ENCODE results near the gene WIF1. TPM values are rescaled to one million over a fixed set of nuclear protein-coding genes. Genes with fewer than 3 reads are reported as not detected.

WIF1 gene
- total and polyA plus RNA-seq, 2 of the 4 experiments (the other 2 are of a cell fraction): not detected

- Histone ChIP-seq H4K5ac (ENCODE audit: low read depth, low read length) (no peak overlapping the region), H3K27me3 (ENCODE audit: control insufficient read depth, insufficient read depth, low read length) (peaks cover 11% of the 10 kb centered on the region), H2AFZ (replicated peaks; ENCODE audit: low read length, poor library complexity) (no peak overlapping the region), H2BK20ac (ENCODE audit: low read depth, low read length) (no peak overlapping the region), H3K4me1 (ENCODE audit: control insufficient read depth, insufficient read depth, low read length) (no peaks in the 10 kb centered on the region), H3K56ac (ENCODE audit: extremely low read depth, insufficient read depth, low read length) (no peak overlapping the region), H2AK5ac (ENCODE audit: low read depth, low read length) (no peak overlapping the region), H3K4me2 (ENCODE audit: low read depth, low read length) (no peak overlapping the region), H3K14ac (replicated peaks; ENCODE audit: low read depth, low read length) (no peak overlapping the region), H2BK120ac (ENCODE audit: low read depth, low read length) (no peak overlapping the region), H3K79me1 (ENCODE audit: low read depth in 1 of 2, low read length in 2 of 2) (no peaks in the 10 kb centered on the region), H3K4me3 (ENCODE audit: insufficient read depth, low read depth, low read length) (no peak overlapping the region), H3K18ac (ENCODE audit: low read depth, low read length) (no peak overlapping the region), H4K8ac (ENCODE audit: low read depth in 2 of 2, low read length in 2 of 2) (no peak overlapping the region), H3K23ac (ENCODE audit: low read depth, low read length) (no peak overlapping the region), H2BK5ac (ENCODE audit: low read depth, low read length, poor library complexity, severe bottlenecking) (no peak overlapping the region), H4K20me1 (ENCODE audit: insufficient read depth, low read length) (no peaks in the 10 kb centered on the region), H3K9me1 (ENCODE audit: insufficient read depth, low read length) (no peaks in the 10 kb centered on the region), H3K27ac (ENCODE audit: insufficient read depth, low read length) (no peak overlapping the region), H2AK9ac (replicated peaks; ENCODE audit: low read depth, low read length, poor library complexity) (no peak overlapping the region), H2BK15ac (ENCODE audit: low read depth, low read length) (no peak overlapping the region), H3K9me3 (ENCODE audit: control insufficient read depth, insufficient read depth, low read length) (no peaks in the 10 kb centered on the region), H3K9ac (ENCODE audit: low read depth, low read length) (no peak overlapping the region), H3K4ac (ENCODE audit: low read depth, low read length) (no peak overlapping the region), H4K91ac (ENCODE audit: insufficient read depth, low read depth, low read length) (no peak overlapping the region), H3K36me3 (ENCODE audit: control insufficient read depth, insufficient read depth, low read length) (no peaks in the 10 kb centered on the region)
- DNase-seq: no peak
- CTCF ChIA-PET: no interaction called here
- dilution Hi-C loops (cut with HindIII; ENCODE audit: low sequenced_read_pairs, unreplicated experiment): no loop called here
- no peak for TF ChIP-seq MAFK (IDR thresholded peaks at IDR 0.05; ENCODE audit: low read depth, low read length)
- no peak for TF ChIP-seq RFX5 (IDR thresholded peaks at IDR 0.05; ENCODE audit: low read depth, low read length)
- TF ChIP-seq CHD1 (IDR thresholded peaks at IDR 0.05; ENCODE audit: low read depth, low read length): no peak
- no peak for TF ChIP-seq POLR2A (IDR thresholded peaks at IDR 0.05; ENCODE audit: low read depth, low read length)
- no peak for TF ChIP-seq MAZ (IDR thresholded peaks at IDR 0.05; ENCODE audit: borderline replicate concordance, low read depth, low read length)
- TF ChIP-seq FOS (IDR thresholded peaks at IDR 0.05; ENCODE audit: low read depth, low read length): no peak
- TF ChIP-seq CTCF (conservative IDR thresholded peaks at IDR 0.05; ENCODE audit: low read depth, low read length): no peak
- TF ChIP-seq MXI1 (IDR thresholded peaks at IDR 0.05; ENCODE audit: borderline replicate concordance, low read depth, low read length): no peak
- no peak for TF ChIP-seq CEBPB (IDR thresholded peaks at IDR 0.05; ENCODE audit: low read depth, low read length)
- TF ChIP-seq USF2 (IDR thresholded peaks at IDR 0.05; ENCODE audit: low read depth, low read length): no peak
- TF ChIP-seq RAD21 (IDR thresholded peaks at IDR 0.05; ENCODE audit: low read length): no peak
- no peak for TF ChIP-seq BHLHE40 (IDR thresholded peaks at IDR 0.05; ENCODE audit: low read depth, low read length)
- no peak for TF ChIP-seq ELK1 (IDR thresholded peaks at IDR 0.05; ENCODE audit: borderline replicate concordance, low read depth, low read length)
- POLR2A ChIA-PET (ENCODE audit: unreplicated experiment): no interaction called here
- no peak for ATAC-seq (ENCODE audit: low read depth)
- intact Hi-C loops (cut with micrococcal nuclease): no loop called here
- BruUV-seq (replicated peaks): no TSS peak
- in situ Hi-C loops (cut with MboI; ENCODE audit: low sequenced_read_pairs): no loop called here
Observed at GRCh38 chr12:65016881-65017650, 104.0 kb downstream of the WIF1 start.

Data from IMR-90 (cell line).